ENCODE data around the gene PANK4. TPM values are rescaled to one million over a fixed set of nuclear protein-coding genes. Genes with fewer than 3 reads are reported as not detected.

PANK4 gene
- total and polyA plus RNA-seq, 2 donors (not counting 3 experiments of a cell fraction or from before 2014, with no cell fraction given), result 22.1 to 34.0 TPM

DNA sequence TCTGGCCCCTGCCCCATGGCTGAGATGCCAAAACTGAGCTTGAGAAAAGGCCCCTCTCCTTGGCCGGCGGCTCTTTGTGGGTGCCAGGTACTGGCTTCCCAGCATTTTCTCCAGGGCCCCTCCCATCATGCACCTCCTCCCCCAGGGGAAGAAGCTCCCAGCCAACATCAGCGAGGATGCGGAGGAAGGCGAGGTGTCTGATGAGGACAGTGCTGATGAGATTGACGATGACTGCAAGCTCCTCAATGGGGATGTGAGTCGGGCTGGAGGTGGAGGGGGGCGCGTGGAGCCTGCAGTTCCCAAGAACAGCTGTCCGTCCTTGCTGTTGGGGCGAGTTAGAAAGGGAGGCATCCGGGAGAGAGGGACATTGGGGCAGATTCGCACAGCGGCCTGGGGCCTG lies 36.8 kb downstream of the PANK4 start:
- H3K9me1 ChIP-seq (replicated peaks; ENCODE audit: control insufficient read depth, extremely low read depth, insufficient read depth, low read length), result no peaks in the 10 kb centered on the region
- H3K79me2 ChIP-seq (ENCODE audit: control insufficient read depth, insufficient read depth, low read length), result no peaks in the 10 kb centered on the region
- H3K9ac ChIP-seq (replicated peaks; ENCODE audit: extremely low read depth, insufficient read depth, low read length), result no peak overlapping the region
- no peaks in the 10 kb centered on the region for H4K20me1 ChIP-seq (replicated peaks; ENCODE audit: control insufficient read depth, extremely low read depth, insufficient read depth, low read length)
- H3K36me3 ChIP-seq (ENCODE audit: control insufficient read depth in 2 of 2, extremely low read depth in 1 of 2, insufficient read depth in 2 of 2, low read length in 2 of 2), result no peaks in the 10 kb centered on the region
- H3K27me3 ChIP-seq (ENCODE audit: control insufficient read depth in 2 of 2, insufficient read depth in 2 of 2, low read length in 2 of 2), result no peaks in the 10 kb centered on the region
- POLR2A ChIA-PET, result no interaction called here
- FAIRE-seq (no peak), DNase-seq (ENCODE audit: low read depth, low spot score) (no peak)
- H3K4me3 ChIP-seq (replicated peaks in 1 of 3; ENCODE audit: insufficient read depth in 1 of 3, low read depth in 1 of 3, low read length in 3 of 3), result no peak overlapping the region
- no peaks in the 10 kb centered on the region for H3K9me3 ChIP-seq (replicated peaks; ENCODE audit: control insufficient read depth, insufficient read depth, low read length)
- H3K4me1 ChIP-seq (ENCODE audit: control insufficient read depth, extremely low read depth, insufficient read depth, low read length), result no peaks in the 10 kb centered on the region
- intact Hi-C loops (cut with micrococcal nuclease), result no loop called here
- TF ChIP-seq JUN (IDR thresholded peaks at IDR 0.05; ENCODE audit: borderline replicate concordance, insufficient read depth, insufficient read length, low read depth) (no peak), POLR2AphosphoS5 (IDR thresholded peaks at IDR 0.05; ENCODE audit: insufficient read depth, low read depth, low read length) (no peak), GATA2 (IDR thresholded peaks at IDR 0.05; ENCODE audit: insufficient read depth, insufficient read length, low read depth, low read length) (no peak), MYC (IDR thresholded peaks at IDR 0.05; ENCODE audit: low read depth, low read length) (no peak), POLR2A (IDR thresholded peaks at IDR 0.05; ENCODE audit: low read depth, low read length) (no peak), FOS (IDR thresholded peaks at IDR 0.05; ENCODE audit: borderline replicate concordance, insufficient read depth, low read length) (no peak), EZH2 (IDR thresholded peaks at IDR 0.05; ENCODE audit: borderline replicate concordance, low read depth, low read length, severe bottlenecking) (no peak)
- TF ChIP-seq, protein P1, sequence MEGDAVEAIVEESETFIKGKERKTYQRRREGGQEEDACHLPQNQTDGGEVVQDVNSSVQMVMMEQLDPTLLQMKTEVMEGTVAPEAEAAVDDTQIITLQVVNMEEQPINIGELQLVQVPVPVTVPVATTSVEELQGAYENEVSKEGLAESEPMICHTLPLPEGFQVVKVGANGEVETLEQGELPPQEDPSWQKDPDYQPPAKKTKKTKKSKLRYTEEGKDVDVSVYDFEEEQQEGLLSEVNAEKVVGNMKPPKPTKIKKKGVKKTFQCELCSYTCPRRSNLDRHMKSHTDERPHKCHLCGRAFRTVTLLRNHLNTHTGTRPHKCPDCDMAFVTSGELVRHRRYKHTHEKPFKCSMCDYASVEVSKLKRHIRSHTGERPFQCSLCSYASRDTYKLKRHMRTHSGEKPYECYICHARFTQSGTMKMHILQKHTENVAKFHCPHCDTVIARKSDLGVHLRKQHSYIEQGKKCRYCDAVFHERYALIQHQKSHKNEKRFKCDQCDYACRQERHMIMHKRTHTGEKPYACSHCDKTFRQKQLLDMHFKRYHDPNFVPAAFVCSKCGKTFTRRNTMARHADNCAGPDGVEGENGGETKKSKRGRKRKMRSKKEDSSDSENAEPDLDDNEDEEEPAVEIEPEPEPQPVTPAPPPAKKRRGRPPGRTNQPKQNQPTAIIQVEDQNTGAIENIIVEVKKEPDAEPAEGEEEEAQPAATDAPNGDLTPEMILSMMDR (IDR thresholded peaks at IDR 0.05; ENCODE audit: extremely low read depth in 1 of 2, insufficient read depth in 1 of 2, low read depth in 1 of 2, low read length in 2 of 2), result no peak
- TF ChIP-seq, protein P2, sequence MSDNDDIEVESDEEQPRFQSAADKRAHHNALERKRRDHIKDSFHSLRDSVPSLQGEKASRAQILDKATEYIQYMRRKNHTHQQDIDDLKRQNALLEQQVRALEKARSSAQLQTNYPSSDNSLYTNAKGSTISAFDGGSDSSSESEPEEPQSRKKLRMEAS (IDR thresholded peaks at IDR 0.05; ENCODE audit: insufficient read depth, insufficient read length), result no peak
- no TSS peak for BruUV-seq (replicated peaks)
- CTCF ChIA-PET, result no interaction called here
- dilution Hi-C loops (cut with MboI; ENCODE audit: extremely low pct_ligation_motif_present, low sequenced_read_pairs), result no loop called here
- no peak overlapping the region for H3K27ac ChIP-seq (ENCODE audit: insufficient read depth, low read depth, low read length)
- H2AFZ ChIP-seq (ENCODE audit: low read depth, low read length), result no peak overlapping the region
- no peak overlapping the region for H3K4me2 ChIP-seq (ENCODE audit: insufficient read depth, low read length)

Data from endothelial cell of umbilical vein (primary cell).